ENCODE data around the gene NUDT2. TPM values are rescaled to one million over a fixed set of nuclear protein-coding genes. Genes with fewer than 3 reads are reported as not detected.

NUDT2 gene
- total and polyA plus RNA-seq, 9 donors, result 14.8 to 61.4 (median 25.0) TPM

- H3K27me3 ChIP-seq, result peaks cover 2% of the 10 kb centered on the region
- H3K4me3 ChIP-seq, result no peak overlapping the region
- 80 to 93% (median 89%) methylated on average over 6 of the region's 6 CpGs for WGBS, 3 donors
- DNase-seq, result no peak
- no peak overlapping the region for H3K27ac ChIP-seq
- no peaks in the 10 kb centered on the region for H3K4me1 ChIP-seq (ENCODE audit: insufficient read depth)
- no peaks in the 10 kb centered on the region for H3K9me3 ChIP-seq
- intact Hi-C loops (cut with DNase I), result no loop called here
- no peaks in the 10 kb centered on the region for H3K36me3 ChIP-seq
- TF ChIP-seq, protein P1, sequence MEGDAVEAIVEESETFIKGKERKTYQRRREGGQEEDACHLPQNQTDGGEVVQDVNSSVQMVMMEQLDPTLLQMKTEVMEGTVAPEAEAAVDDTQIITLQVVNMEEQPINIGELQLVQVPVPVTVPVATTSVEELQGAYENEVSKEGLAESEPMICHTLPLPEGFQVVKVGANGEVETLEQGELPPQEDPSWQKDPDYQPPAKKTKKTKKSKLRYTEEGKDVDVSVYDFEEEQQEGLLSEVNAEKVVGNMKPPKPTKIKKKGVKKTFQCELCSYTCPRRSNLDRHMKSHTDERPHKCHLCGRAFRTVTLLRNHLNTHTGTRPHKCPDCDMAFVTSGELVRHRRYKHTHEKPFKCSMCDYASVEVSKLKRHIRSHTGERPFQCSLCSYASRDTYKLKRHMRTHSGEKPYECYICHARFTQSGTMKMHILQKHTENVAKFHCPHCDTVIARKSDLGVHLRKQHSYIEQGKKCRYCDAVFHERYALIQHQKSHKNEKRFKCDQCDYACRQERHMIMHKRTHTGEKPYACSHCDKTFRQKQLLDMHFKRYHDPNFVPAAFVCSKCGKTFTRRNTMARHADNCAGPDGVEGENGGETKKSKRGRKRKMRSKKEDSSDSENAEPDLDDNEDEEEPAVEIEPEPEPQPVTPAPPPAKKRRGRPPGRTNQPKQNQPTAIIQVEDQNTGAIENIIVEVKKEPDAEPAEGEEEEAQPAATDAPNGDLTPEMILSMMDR (IDR thresholded peaks at IDR 0.05), result no peak
- TF ChIP-seq POLR2A (IDR thresholded peaks at IDR 0.05) (no peak), EP300 (IDR thresholded peaks at IDR 0.05) (no peak)
Measured at GRCh38 chr9:34311499-34312185, 17.7 kb upstream of the NUDT2 start.

- Histone ChIP-seq H3K4me1 (ENCODE audit: insufficient read depth) (no peaks in the 10 kb centered on the region), H3K9me3 (no peaks in the 10 kb centered on the region), H3K27ac (no peak overlapping the region), H3K27me3 (no peaks in the 10 kb centered on the region), H3K4me3 (no peak overlapping the region), H3K36me3 (no peaks in the 10 kb centered on the region)
- DNase-seq, result no peak
- TF ChIP-seq POLR2A (IDR thresholded peaks at IDR 0.05) (no peak), EP300 (IDR thresholded peaks at IDR 0.05) (no peak)
- TF ChIP-seq, protein P1 (IDR thresholded peaks at IDR 0.05), result no peak
- WGBS, 3 donors, result 80 to 82% (median 82%) methylated on average over 2 of the region's 2 CpGs
- intact Hi-C loops (cut with DNase I), result no loop called here
Measured at GRCh38 chr9:34317436-34317835, 11.9 kb upstream of the NUDT2 start.

GRCh38 chr9:34318163-34318790, 11.1 kb upstream of the NUDT2 start:
- Histone ChIP-seq H3K4me3 (no peak overlapping the region), H3K36me3 (no peaks in the 10 kb centered on the region), H3K9me3 (no peaks in the 10 kb centered on the region), H3K4me1 (ENCODE audit: insufficient read depth) (no peaks in the 10 kb centered on the region), H3K27me3 (no peaks in the 10 kb centered on the region), H3K27ac (no peak overlapping the region)
- no peak for DNase-seq
- intact Hi-C loops (cut with DNase I), result no loop called here
- TF ChIP-seq EP300 (IDR thresholded peaks at IDR 0.05) (no peak), POLR2A (IDR thresholded peaks at IDR 0.05) (no peak)
- TF ChIP-seq, protein P1 (IDR thresholded peaks at IDR 0.05), result no peak
- WGBS, 3 donors, result 95 to 97% (median 95%) methylated on average over 44 of the region's 44 CpGs

- intact Hi-C loops (cut with DNase I), result no loop called here
- Histone ChIP-seq H3K27ac (no peak overlapping the region), H3K4me1 (ENCODE audit: insufficient read depth) (no peaks in the 10 kb centered on the region), H3K36me3 (no peaks in the 10 kb centered on the region), H3K27me3 (no peaks in the 10 kb centered on the region), H3K4me3 (no peak overlapping the region), H3K9me3 (no peaks in the 10 kb centered on the region)
- TF ChIP-seq EP300 (IDR thresholded peaks at IDR 0.05), result no peak
- TF ChIP-seq POLR2A (IDR thresholded peaks at IDR 0.05), result no peak
- TF ChIP-seq, protein P1 (IDR thresholded peaks at IDR 0.05), result no peak
- DNase-seq, result no peak
- 94 to 95% (median 94%) methylated on average over 7 of the region's 7 CpGs for WGBS, 3 donors
Measured at GRCh38 chr9:34321451-34321850, 7.9 kb upstream of the NUDT2 start.

Measured in ovary (tissue), 9 donors.